PC-9 (cell line): ENCODE data around the gene TMPRSS9. TPM values are rescaled to one million over a fixed set of nuclear protein-coding genes. Genes with fewer than 3 reads are reported as not detected.
A peak's percentile ranks its signal among the peaks of the same experiment; 100 is the strongest.

Source experiments
- BruUV-seq: library from RNA; stranded (reverse); fragments of 400-500 nt; replicated peaks from 2 replicates; lab custom pipeline; 2021; lab: Mats Ljungman, UMichigan
- CTCF ChIA-PET: fragments of 300-600 bp; sonication (Branson Sonifier 250); formaldehyde crosslinking; loops from one replicate; lab custom pipeline; 2022; ENCODE audit warnings: antibody characterized with exemption; lab: Charles Lee
- POLR2A ChIA-PET: fragments of 300-600 bp; sonication (Branson Sonifier 250); formaldehyde crosslinking; loops from one replicate; lab custom pipeline; 2022; ENCODE audit warnings: antibody characterized with exemption; ENCODE audit not compliant: unreplicated experiment; lab: Charles Lee
- DNase-seq, 2 experiments: peaks; one replicate each; pipeline versions ENCODE4 v3.0.0 to v3.0.0-alpha.2; 2015 to 2022; ENCODE audit warnings: mixed read lengths in 1 of 2
- H2AFZ ChIP-seq: fragments of 200-600 bp; sonication (generic); 2 replicates; pipeline ENCODE4 v1.8.1; 2017; ENCODE audit warnings: antibody characterized with exemption
- H3F3A ChIP-seq: fragments of 200-600 bp; sonication (generic); 2 replicates; pipeline ENCODE4 v1.8.1; 2017; ENCODE audit warnings: antibody characterized with exemption, mild to moderate bottlenecking, low read depth; ENCODE audit not compliant: insufficient read depth
- H3K27ac ChIP-seq: fragments of 200-600 bp; sonication (generic); 2 replicates; pipeline ENCODE4 v1.6.1; 2016; ENCODE audit warnings: mixed run types
- H3K27me3 ChIP-seq: fragments of 200-600 bp; sonication (generic); 2 replicates; pipeline ENCODE4 v1.6.1; 2016; ENCODE audit warnings: low read depth, mixed run types; ENCODE audit not compliant: insufficient read depth
- H3K36me3 ChIP-seq: fragments of 200-600 bp; sonication (generic); 2 replicates; pipeline ENCODE4 v1.6.1; 2016; ENCODE audit warnings: low read depth, mixed run types
- H3K4me1 ChIP-seq: fragments of 200-600 bp; sonication (generic); replicated peaks from 2 replicates; pipeline ENCODE4 v1.6.1; 2016; ENCODE audit warnings: mixed run types; ENCODE audit not compliant: insufficient read depth
- H3K4me2 ChIP-seq: fragments of 200-600 bp; sonication (generic); 2 replicates; pipeline ENCODE4 v1.6.1; 2017; ENCODE audit warnings: mixed run types
- H3K4me3 ChIP-seq: fragments of 200-600 bp; sonication (generic); 2 replicates; pipeline ENCODE4 v1.6.1; 2016; ENCODE audit warnings: mixed run types
- H3K79me2 ChIP-seq: fragments of 200-600 bp; sonication (generic); 2 replicates; pipeline ENCODE4 v1.6.1; 2017; ENCODE audit warnings: low read depth, mixed run types
- H3K9me2 ChIP-seq: fragments of 200-600 bp; sonication (generic); 2 replicates; pipeline ENCODE4 v1.8.1; 2017; ENCODE audit warnings: mild to moderate bottlenecking; ENCODE audit not compliant: insufficient read depth
- H3K9me3 ChIP-seq: fragments of 200-600 bp; sonication (generic); 2 replicates; pipeline ENCODE4 v1.8.1; 2016; ENCODE audit warnings: low read depth; ENCODE audit not compliant: insufficient read depth
- H4K20me1 ChIP-seq: fragments of 200-600 bp; sonication (generic); 2 replicates; pipeline ENCODE4 v1.8.1; 2017; ENCODE audit not compliant: insufficient read depth
- EZH2 ChIP-seq: fragments of 200-600 bp; sonication (generic); IDR thresholded peaks from 2 replicates; pipeline ENCODE4 v1.8.0; 2017; ENCODE audit warnings: antibody characterized with exemption, low read depth
- intact Hi-C: fragments of 100-400 bp; cut with micrococcal nuclease; formaldehyde crosslinking; loops from one replicate; pipeline ENCODE4 v1.10.0; 2022; ENCODE audit not compliant: unreplicated experiment
- total RNA-seq: library from RNA; stranded (reverse); gene quantifications from 2 replicates; pipeline ENCODE4 v1.2.3, GENCODE V29; 2021
- TF ChIP-seq, protein P1 (sequence below): fragments of 200-600 bp; sonication (generic); conservative IDR thresholded peaks from 2 replicates; pipeline ENCODE4 v1.6.1; 2017; ENCODE audit warnings: mixed run types, antibody characterized with exemption, mild to moderate bottlenecking, moderate library complexity

Gene TMPRSS9
- total RNA-seq, 1 experiment from 2014 or later = 0.20 TPM

GRCh38 chr19:2426611-2427428 lies 66.8 kb downstream of the TMPRSS9 start:
- Histone ChIP-seq H3F3A (peaks cover 12% of the 10 kb centered on the region), H3K4me3 (peak overlapping the region; percentile 95), H3K79me2 (peaks cover 20% of the 10 kb centered on the region), H3K9me3 (no peaks in the 10 kb centered on the region), H3K36me3 (no peaks in the 10 kb centered on the region), H3K9me2 (no peaks in the 10 kb centered on the region), H3K27me3 (no peaks in the 10 kb centered on the region), H3K4me2 (peak overlapping the region; percentile 88), H3K27ac (peak overlapping the region; percentile 71), H2AFZ (peak overlapping the region; percentile 88; the same call in 1 of the 2 replicates), H3K4me1 (0 out of 2 replicates have a peak, but pooled peaks cover 5% of the 10 kb centered on the region), H4K20me1 (peaks cover 16% of the 10 kb centered on the region)
- CTCF ChIA-PET = interaction anchor here (0.6 kb wide), 2 partner anchors 81 to 608 kb away, joined by 3 to 4 read pairs; no protein-coding TSS in a partner anchor
- POLR2A ChIA-PET = no interaction called here
- DNase-seq = peak in 1 of 2 experiments; percentile 39
- TF ChIP-seq, protein P1, sequence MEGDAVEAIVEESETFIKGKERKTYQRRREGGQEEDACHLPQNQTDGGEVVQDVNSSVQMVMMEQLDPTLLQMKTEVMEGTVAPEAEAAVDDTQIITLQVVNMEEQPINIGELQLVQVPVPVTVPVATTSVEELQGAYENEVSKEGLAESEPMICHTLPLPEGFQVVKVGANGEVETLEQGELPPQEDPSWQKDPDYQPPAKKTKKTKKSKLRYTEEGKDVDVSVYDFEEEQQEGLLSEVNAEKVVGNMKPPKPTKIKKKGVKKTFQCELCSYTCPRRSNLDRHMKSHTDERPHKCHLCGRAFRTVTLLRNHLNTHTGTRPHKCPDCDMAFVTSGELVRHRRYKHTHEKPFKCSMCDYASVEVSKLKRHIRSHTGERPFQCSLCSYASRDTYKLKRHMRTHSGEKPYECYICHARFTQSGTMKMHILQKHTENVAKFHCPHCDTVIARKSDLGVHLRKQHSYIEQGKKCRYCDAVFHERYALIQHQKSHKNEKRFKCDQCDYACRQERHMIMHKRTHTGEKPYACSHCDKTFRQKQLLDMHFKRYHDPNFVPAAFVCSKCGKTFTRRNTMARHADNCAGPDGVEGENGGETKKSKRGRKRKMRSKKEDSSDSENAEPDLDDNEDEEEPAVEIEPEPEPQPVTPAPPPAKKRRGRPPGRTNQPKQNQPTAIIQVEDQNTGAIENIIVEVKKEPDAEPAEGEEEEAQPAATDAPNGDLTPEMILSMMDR = no peak
- no peak for TF ChIP-seq EZH2
- intact Hi-C loops = no loop called here
- BruUV-seq = TSS peak; percentile 43

DNA sequence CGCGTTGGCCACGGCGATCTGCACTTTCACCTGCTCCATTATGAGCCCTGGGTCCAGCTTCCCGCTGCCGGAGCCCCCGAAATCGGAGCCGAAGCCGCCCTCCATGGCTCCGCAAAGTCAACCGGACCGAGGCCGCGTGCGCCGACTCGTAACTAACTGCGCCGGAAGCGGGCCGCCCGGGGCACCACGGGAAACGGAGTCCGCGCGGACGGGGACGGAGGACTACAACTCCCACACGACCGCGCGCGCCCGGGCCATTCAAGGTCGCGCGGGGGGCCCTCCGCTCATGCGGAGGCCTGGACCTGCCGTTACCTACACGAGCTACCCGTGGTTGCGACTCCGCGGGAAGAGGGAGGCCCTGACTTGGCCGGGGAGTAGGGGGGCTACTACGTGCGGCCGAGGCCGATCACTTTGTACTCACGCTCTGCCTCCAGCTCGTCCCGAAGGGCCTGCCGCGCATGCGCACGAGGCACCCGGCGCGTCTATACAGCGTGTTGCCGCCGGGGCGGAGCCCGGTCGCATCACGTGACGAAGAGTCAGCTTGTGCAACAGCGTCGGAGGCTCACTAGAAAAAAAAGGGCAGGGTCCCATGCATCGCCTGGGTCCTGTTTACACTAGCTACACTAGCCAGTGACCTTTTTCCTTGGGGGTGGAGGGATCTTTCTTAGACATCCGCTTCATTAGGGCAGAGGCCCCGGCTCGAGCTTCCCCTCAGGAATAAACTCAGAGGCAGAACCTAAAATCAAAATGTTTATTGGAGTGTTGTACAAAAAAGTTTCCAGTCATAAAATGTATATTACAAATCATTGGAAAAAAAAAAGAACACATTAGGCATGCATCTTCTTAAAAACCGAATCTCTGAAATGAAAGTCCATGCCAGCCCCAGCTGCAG lies 67.6 kb downstream of the TMPRSS9 start, which contains the start of gene TIMM13:
Gene TIMM13 (minus strand): TSS at position 158 of the 892 bp plus-strand sequence. CDS start 53 bp downstream, at position 105.
- Histone ChIP-seq H3K4me3 (peak within 1 kb of the TSS; percentile 95), H3K9me2 (no peaks in the 10 kb centered on the region), H3F3A (peaks cover 12% of the 10 kb centered on the region), H3K9me3 (no peaks in the 10 kb centered on the region), H2AFZ (peak within 1 kb of the TSS; percentile 88), H3K79me2 (peaks cover 20% of the 10 kb centered on the region), H3K4me1 (0 out of 2 replicates have a peak, but pooled peaks cover 5% of the 10 kb centered on the region), H3K27me3 (no peaks in the 10 kb centered on the region), H3K4me2 (peak within 1 kb of the TSS; percentile 88), H3K27ac (peak within 1 kb of the TSS; percentile 71), H3K36me3 (no peaks in the 10 kb centered on the region), H4K20me1 (peaks cover 14% of the 10 kb centered on the region)
- BruUV-seq = no TSS peak
- ChIA-PET POLR2A (interaction anchor here (0.7 to 1.1 kb wide), 2 partner anchors 32 to 266 kb away, joined by 4 to 6 read pairs; no protein-coding TSS in a partner anchor), CTCF (interaction anchor here (0.6 kb wide), 3 partner anchors 26 to 608 kb away, joined by 3 read pairs; no protein-coding TSS in a partner anchor)
- intact Hi-C loops = no loop called here
- peak; percentile 81 to 90 for DNase-seq
- no peak for TF ChIP-seq EZH2
- TF ChIP-seq, protein P1 = no peak

DNA sequence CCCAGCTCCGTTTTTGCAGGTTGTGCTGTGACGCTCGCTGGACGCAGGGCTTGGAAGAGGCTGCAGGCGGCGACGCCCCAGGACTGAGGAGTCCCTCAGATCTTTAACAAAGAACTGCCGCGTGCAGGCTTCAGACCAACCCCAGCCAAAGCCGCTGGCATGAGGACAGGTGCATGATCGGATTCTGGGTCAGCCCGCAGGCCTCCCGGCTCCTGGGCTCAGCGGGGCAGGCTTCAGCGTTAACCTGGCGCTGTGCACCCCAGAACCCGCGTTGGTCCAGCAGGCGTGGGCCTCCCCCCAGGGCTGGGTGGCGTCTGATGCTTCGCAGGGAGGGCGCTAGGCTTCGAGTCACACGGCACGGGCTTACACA lies 68.2 kb downstream of the TMPRSS9 start:
- Histone ChIP-seq H3K9me3 (no peaks in the 10 kb centered on the region), H3K4me3 (no peak overlapping the region; the same call in 1 of the 2 replicates), H3K36me3 (no peaks in the 10 kb centered on the region), H3K4me1 (0 out of 2 replicates have a peak, but pooled peaks cover 5% of the 10 kb centered on the region), H4K20me1 (peaks cover 12% of the 10 kb centered on the region), H3K79me2 (peaks cover 20% of the 10 kb centered on the region), H3F3A (peaks cover 12% of the 10 kb centered on the region), H3K27ac (peak overlapping the region; percentile 71; the same call in 1 of the 2 replicates), H3K4me2 (peak overlapping the region; percentile 88; the same call in 1 of the 2 replicates), H3K27me3 (no peaks in the 10 kb centered on the region), H3K9me2 (no peaks in the 10 kb centered on the region), H2AFZ (no peak overlapping the region)
- ChIA-PET CTCF (interaction anchor here (0.5 to 0.6 kb wide), 3 partner anchors 26 to 48 kb away, joined by 3 read pairs; partner anchors contain the start of gene LMNB2), POLR2A (interaction anchor here (1.1 kb wide), 1 partner anchor 32 kb away, joined by 6 read pairs; no protein-coding TSS in a partner anchor)
- TF ChIP-seq, protein P1 = no peak
- no peak for TF ChIP-seq EZH2
- no TSS peak for BruUV-seq
- no peak for DNase-seq
- intact Hi-C loops = no loop called here
